HG03097 (cell line): ENCODE measurements around the gene RAD51.
A peak's percentile ranks its signal among the peaks of the same experiment; 100 is the strongest.

Experiments used
- ATAC-seq: cut with Tn5 transposase; IDR thresholded peaks from one replicate; pipeline ENCODE4 v1.9.1; 2021; ENCODE audit not compliant: unreplicated experiment, low FRiP score

Gene RAD51

GRCh38 chr15:40721701-40722100, 26.7 kb downstream of the RAD51 start:
- no peak for ATAC-seq

- no peak for ATAC-seq
Observed at GRCh38 chr15:40722354-40722753, 27.4 kb downstream of the RAD51 start.

GRCh38 chr15:40722934-40723333, 28.0 kb downstream of the RAD51 start:
- ATAC-seq: no peak

GRCh38 chr15:40723919-40724318, 28.9 kb downstream of the RAD51 start:
- ATAC-seq: no peak

- ATAC-seq: no peak
Observed at GRCh38 chr15:40731034-40731433, 36.1 kb downstream of the RAD51 start.

GRCh38 chr15:40736575-40736974, 41.6 kb downstream of the RAD51 start:
- ATAC-seq: no peak

- no peak for ATAC-seq
Observed at GRCh38 chr15:40737048-40737447, 42.1 kb downstream of the RAD51 start.

GRCh38 chr15:40739047-40739446, 44.1 kb downstream of the RAD51 start:
- ATAC-seq: no peak

GRCh38 chr15:40739854-40740253, 44.9 kb downstream of the RAD51 start:
- no peak for ATAC-seq

- ATAC-seq: no peak
Observed at GRCh38 chr15:40743485-40743901, 48.5 kb downstream of the RAD51 start.

- no peak for ATAC-seq
Observed at GRCh38 chr15:40743921-40744814, 49.2 kb downstream of the RAD51 start.

- ATAC-seq: no peak
Observed at GRCh38 chr15:40744815-40745152, 49.8 kb downstream of the RAD51 start.

GRCh38 chr15:40746916-40747418, 52.0 kb downstream of the RAD51 start:
- ATAC-seq: no peak

GRCh38 chr15:40747685-40748631, 53.0 kb downstream of the RAD51 start:
- no peak for ATAC-seq

GRCh38 chr15:40749151-40749630, 54.2 kb downstream of the RAD51 start:
- no peak for ATAC-seq

- no peak for ATAC-seq
Observed at GRCh38 chr15:40750885-40751284, 55.9 kb downstream of the RAD51 start.

GRCh38 chr15:40751745-40752144, 56.8 kb downstream of the RAD51 start:
- ATAC-seq: no peak

GRCh38 chr15:40754574-40754882, 59.6 kb downstream of the RAD51 start:
- ATAC-seq: peak; percentile 14

- ATAC-seq: peak; percentile 82
Observed at GRCh38 chr15:40754883-40755811, 60.2 kb downstream of the RAD51 start, which contains the start of gene RMDN3. TSS of gene RMDN3 (minus strand) at chr15:40755254. CDS start at chr15:40754783, 471 bp downstream.

GRCh38 chr15:40755812-40756208, 60.8 kb downstream of the RAD51 start:
- ATAC-seq: no peak
